NCI-H748 (cell line): ENCODE data around the gene PRKG1.

Experiments used
- DNase-seq: peaks from one replicate; lab custom pipeline; 2025; ENCODE audit not compliant: unreplicated experiment; lab: John Stamatoyannopoulos, UW

Gene PRKG1

GRCh38 chr10:51951601-51952000 is 877.3 kb downstream of the PRKG1 start:
- no peak for DNase-seq

- no peak for DNase-seq
These were observed 877.8 kb downstream of the PRKG1 start for GRCh38 chr10:51952056-51952455.

GRCh38 chr10:51955696-51956095 is 881.4 kb downstream of the PRKG1 start:
- DNase-seq = no peak

- DNase-seq = no peak
These were observed 882.5 kb downstream of the PRKG1 start for GRCh38 chr10:51956822-51957221.

GRCh38 chr10:51960494-51960895 is 886.2 kb downstream of the PRKG1 start:
- DNase-seq = peak; percentile 18

GRCh38 chr10:51961401-51961800 is 887.1 kb downstream of the PRKG1 start:
- DNase-seq = no peak

GRCh38 chr10:51964630-51965029 is 890.3 kb downstream of the PRKG1 start:
- DNase-seq = no peak

GRCh38 chr10:51965451-51965850 is 891.2 kb downstream of the PRKG1 start:
- no peak for DNase-seq

- DNase-seq = no peak
These were observed 898.6 kb downstream of the PRKG1 start for GRCh38 chr10:51972733-51973346.

GRCh38 chr10:51980752-51981151 is 906.5 kb downstream of the PRKG1 start:
- no peak for DNase-seq

- DNase-seq = no peak
These were observed 907.4 kb downstream of the PRKG1 start for GRCh38 chr10:51981731-51982130.

- DNase-seq = no peak
These were observed 909.2 kb downstream of the PRKG1 start for GRCh38 chr10:51983481-51983880.

GRCh38 chr10:51985336-51985735 is 911.0 kb downstream of the PRKG1 start:
- no peak for DNase-seq

GRCh38 chr10:51986516-51986915 is 912.2 kb downstream of the PRKG1 start:
- DNase-seq = no peak

- no peak for DNase-seq
These were observed 919.2 kb downstream of the PRKG1 start for GRCh38 chr10:51993475-51993874.

- no peak for DNase-seq
These were observed 924.8 kb downstream of the PRKG1 start for GRCh38 chr10:51999096-51999495.

GRCh38 chr10:52004342-52004949 is 930.2 kb downstream of the PRKG1 start:
- peak; percentile 24 for DNase-seq

- DNase-seq = no peak
These were observed 932.8 kb downstream of the PRKG1 start for GRCh38 chr10:52007091-52007490.

- no peak for DNase-seq
These were observed 936.8 kb downstream of the PRKG1 start for GRCh38 chr10:52011118-52011517.

GRCh38 chr10:52019077-52019555 is 944.8 kb downstream of the PRKG1 start:
- no peak for DNase-seq

GRCh38 chr10:52019656-52020055 is 945.4 kb downstream of the PRKG1 start:
- no peak for DNase-seq

GRCh38 chr10:52020173-52020572 is 945.9 kb downstream of the PRKG1 start:
- DNase-seq = no peak

GRCh38 chr10:52020702-52021101 is 946.4 kb downstream of the PRKG1 start:
- no peak for DNase-seq
